Endothelial cell of umbilical vein (primary cell): Measurements from ENCODE around the gene POLD3. TPM values are rescaled to one million over a fixed set of nuclear protein-coding genes. Genes with fewer than 3 reads are reported as not detected.

Experiments used
- BruUV-seq: library from RNA; stranded (reverse); fragments of 400-500 nt; replicated peaks from 2 replicates; lab custom pipeline; 2021; lab: Mats Ljungman, UMichigan
- CTCF ChIA-PET: fragments of 300-600, 350-600 bp; sonication (Branson Sonifier 250); formaldehyde crosslinking; loops from one replicate; lab custom pipeline; 2021; ENCODE audit warnings: antibody characterized with exemption, inconsistent platforms; lab: Charles Lee
- POLR2A ChIA-PET: fragments of 300-600, 350-600 bp; sonication (Branson Sonifier 250); formaldehyde crosslinking; loops from one replicate; lab custom pipeline; 2021; ENCODE audit warnings: antibody characterized with exemption, inconsistent platforms; lab: Charles Lee
- DNase-seq: peaks from one replicate; pipeline ENCODE4 v3.0.0-alpha.2; 2011; ENCODE audit warnings: low read depth, low spot score
- FAIRE-seq: peaks from 2 replicates; lab custom pipeline; 2011; peaks lifted over from hg19 to GRCh38; lab: Jason Lieb, UNC
- H2AFZ ChIP-seq: 2 replicates; pipeline ENCODE4 v1.6.0; 2012; ENCODE audit warnings: low read depth, low read length, control low read depth, inconsistent platforms
- H3K27ac ChIP-seq: 2 replicates; pipeline ENCODE4 v1.5.1; 2011; ENCODE audit warnings: low read depth, mild to moderate bottlenecking, control low read depth, low read length, moderate library complexity; ENCODE audit not compliant: insufficient read depth
- H3K27me3 ChIP-seq, 2 experiments: 2 replicates each; pipeline versions ENCODE4 v1.6.0 to v1.6.1; 2011; ENCODE audit warnings: low read length in 2 of 2, mixed read lengths in 1 of 2; ENCODE audit not compliant: control insufficient read depth in 2 of 2, insufficient read depth in 2 of 2
- H3K36me3 ChIP-seq, 2 experiments: 2 replicates in 1 of 2; 3 replicates in 1 of 2; pipeline ENCODE4 v1.5.1; 2011; ENCODE audit warnings: low read length in 2 of 2, mild to moderate bottlenecking in 1 of 2, moderate library complexity in 1 of 2; ENCODE audit not compliant: control insufficient read depth in 2 of 2, insufficient read depth in 2 of 2; ENCODE audit errors: extremely low read depth in 1 of 2
- H3K4me1 ChIP-seq: 3 replicates; pipeline ENCODE4 v1.5.1; 2011; ENCODE audit warnings: mild to moderate bottlenecking, low read length; ENCODE audit not compliant: control insufficient read depth, insufficient read depth; ENCODE audit errors: extremely low read depth
- H3K4me2 ChIP-seq: 2 replicates; pipeline ENCODE4 v1.6.1; 2011; ENCODE audit warnings: low read length, control low read depth, mixed read lengths; ENCODE audit not compliant: insufficient read depth
- H3K4me3 ChIP-seq, 3 experiments: fragments of 200-600 bp in 1 of 3; sonication (generic), shearing (Covaris generic) in 1 of 3; replicated peaks in 1 of 3; 2 replicates each; pipeline ENCODE4 v1.5.1; 2011 to 2016; ENCODE audit warnings: control low read depth in 3 of 3, low read length in 3 of 3, mild to moderate bottlenecking in 2 of 3, inconsistent platforms in 1 of 3, low read depth in 1 of 3, moderate library complexity in 1 of 3; ENCODE audit not compliant: insufficient read depth in 1 of 3
- H3K79me2 ChIP-seq: 2 replicates; pipeline ENCODE4 v1.6.0; 2012; ENCODE audit warnings: low read length, inconsistent platforms; ENCODE audit not compliant: control insufficient read depth, insufficient read depth
- H3K9ac ChIP-seq: replicated peaks from 2 replicates; pipeline ENCODE3; 2011; ENCODE audit warnings: low read length, control low read depth; ENCODE audit not compliant: insufficient read depth; ENCODE audit errors: extremely low read depth
- H3K9me1 ChIP-seq: replicated peaks from 3 replicates; pipeline ENCODE4 v1.6.0; 2011; ENCODE audit warnings: mild to moderate bottlenecking, low read length; ENCODE audit not compliant: control insufficient read depth, insufficient read depth; ENCODE audit errors: extremely low read depth
- H3K9me3 ChIP-seq: replicated peaks from 2 replicates; pipeline ENCODE4 v1.5.1; 2012; ENCODE audit warnings: low read length, inconsistent platforms; ENCODE audit not compliant: control insufficient read depth, insufficient read depth
- H4K20me1 ChIP-seq: replicated peaks from 2 replicates; pipeline ENCODE3; 2011; ENCODE audit warnings: mild to moderate bottlenecking, low read length; ENCODE audit not compliant: control insufficient read depth, insufficient read depth; ENCODE audit errors: extremely low read depth
- CTCF ChIP-seq, 2 donors: IDR thresholded peaks; 1 replicate in 1 of 2; 2 replicates in 1 of 2; pipeline ENCODE4 v1.5.1; 2011; ENCODE audit warnings: low read length in 2 of 2, mild to moderate bottlenecking in 2 of 2, moderate library complexity in 2 of 2, control low read depth in 1 of 2, inconsistent platforms in 1 of 2, low read depth in 1 of 2; ENCODE audit not compliant: insufficient read depth in 1 of 2; ENCODE audit errors: extremely low read depth in 1 of 2
- EZH2 ChIP-seq: IDR thresholded peaks from 2 replicates; pipeline ENCODE4 v1.6.1; 2012; ENCODE audit warnings: borderline replicate concordance, low read depth, mild to moderate bottlenecking, moderate library complexity, low read length, inconsistent platforms; ENCODE audit not compliant: severe bottlenecking
- FOS ChIP-seq: IDR thresholded peaks from 2 replicates; pipeline ENCODE4 v1.6.1; 2011; ENCODE audit warnings: mild to moderate bottlenecking, low read length, moderate library complexity, borderline replicate concordance; ENCODE audit not compliant: insufficient read depth
- GATA2 ChIP-seq: IDR thresholded peaks from 2 replicates; pipeline ENCODE4 v1.7.0; 2011; ENCODE audit warnings: low read depth, mild to moderate bottlenecking, moderate library complexity, mixed read lengths, low read length; ENCODE audit not compliant: insufficient read length, insufficient read depth
- JUN ChIP-seq: IDR thresholded peaks from 2 replicates; pipeline ENCODE4 v1.6.1; 2011; ENCODE audit warnings: borderline replicate concordance, low read depth; ENCODE audit not compliant: insufficient read length, insufficient read depth
- MAX ChIP-seq: IDR thresholded peaks from 2 replicates; pipeline ENCODE4 v1.6.1; 2011; ENCODE audit not compliant: insufficient read depth, insufficient read length
- MYC ChIP-seq: IDR thresholded peaks from one replicate; pipeline ENCODE4 v1.6.1; 2011; ENCODE audit warnings: mild to moderate bottlenecking, low read depth, low read length
- POLR2A ChIP-seq: IDR thresholded peaks from 2 replicates; pipeline ENCODE4 v1.6.1; 2012; ENCODE audit warnings: low read depth, mild to moderate bottlenecking, control low read depth, low read length
- POLR2AphosphoS5 ChIP-seq: IDR thresholded peaks from 2 replicates; pipeline ENCODE4 v1.6.1; 2012; ENCODE audit warnings: low read depth, mild to moderate bottlenecking, control low read depth, low read length, moderate library complexity; ENCODE audit not compliant: insufficient read depth
- dilution Hi-C: fragments of 300-500 bp; cut with MboI; formaldehyde crosslinking; loops from one replicate; pipeline ENCODE4 v1.15.0; 2019; ENCODE audit warnings: low sequenced_read_pairs; ENCODE audit not compliant: extremely low pct_ligation_motif_present
- intact Hi-C: fragments of 100-400 bp; cut with micrococcal nuclease; formaldehyde crosslinking; loops from one replicate; pipeline ENCODE4 v1.10.0; 2022
- polyA plus RNA-seq, 4 experiments: library from polyadenylated mRNA; depleted of rRNA in 3 of 4; stranded (reverse) in 3 of 4; unstranded in 1 of 4; fragments of >200 nt; gene quantifications; 2 replicates each; pipeline versions ENCODE4 v1.2.1 to v1.2.3, GENCODE V29; 2011 to 2012; ENCODE audit warnings: missing spikeins in 1 of 4
- total RNA-seq: library from RNA; stranded (reverse); gene quantifications from 2 replicates; pipeline ENCODE4 v1.2.3, GENCODE V29; 2021

Gene POLD3
- total and polyA plus RNA-seq, 2 donors (not counting 3 experiments of a cell fraction or from before 2014, with no cell fraction given): 8.9 to 25.2 TPM

GRCh38 chr11:74685905-74686304, 93.5 kb downstream of the POLD3 start:
- DNase-seq: no peak
- intact Hi-C loops (no loop called here), dilution Hi-C loops (no loop called here)
- H4K20me1 ChIP-seq: no peaks in the 10 kb centered on the region
- CTCF ChIA-PET: interaction anchor here (0.5 to 9.0 kb wide), 7 partner anchors 9 to 555 kb away, joined by 3 to 84 read pairs (median 3); partner anchors contain the start of gene TPBGL
- H3K9me3 ChIP-seq: no peaks in the 10 kb centered on the region
- no peak overlapping the region for H3K27ac ChIP-seq
- no peak for TF ChIP-seq FOS
- no peak for TF ChIP-seq JUN
- no peak for TF ChIP-seq MYC
- H2AFZ ChIP-seq: no peak overlapping the region
- H3K4me3 ChIP-seq: no peak overlapping the region
- no peak for FAIRE-seq
- H3K4me1 ChIP-seq: peaks cover 4% of the 10 kb centered on the region
- no TSS peak for BruUV-seq
- no peak overlapping the region for H3K4me2 ChIP-seq
- POLR2A ChIA-PET: no interaction called here
- H3K9me1 ChIP-seq: no peaks in the 10 kb centered on the region
- no peaks in the 10 kb centered on the region for H3K36me3 ChIP-seq
- H3K9ac ChIP-seq: no peak overlapping the region
- H3K27me3 ChIP-seq: no peaks in the 10 kb centered on the region
- no peaks in the 10 kb centered on the region for H3K79me2 ChIP-seq

- no TSS peak for BruUV-seq
- dilution Hi-C loops: no loop called here
- no peak overlapping the region for H2AFZ ChIP-seq
- H3K79me2 ChIP-seq: no peaks in the 10 kb centered on the region
- no peaks in the 10 kb centered on the region for H3K36me3 ChIP-seq
- ChIA-PET CTCF (interaction anchor here (0.7 to 9.0 kb wide), 6 partner anchors 10 to 78 kb away, joined by 3 to 84 read pairs (median 4); no protein-coding TSS in a partner anchor), POLR2A (no interaction called here)
- no peak overlapping the region for H3K9ac ChIP-seq
- H4K20me1 ChIP-seq: no peaks in the 10 kb centered on the region
- no peak overlapping the region for H3K27ac ChIP-seq
- TF ChIP-seq POLR2A: no peak
- no peak for TF ChIP-seq GATA2
- TF ChIP-seq EZH2: no peak
- no peak for TF ChIP-seq POLR2AphosphoS5
- TF ChIP-seq MAX: no peak
- no peak for TF ChIP-seq FOS
- no peak for TF ChIP-seq MYC
- no peak for TF ChIP-seq JUN
- no peak for TF ChIP-seq CTCF (IDR thresholded peaks at IDR 0.05; ENCODE audit: extremely low read depth in 1 of 2, insufficient read depth in 1 of 2, low read depth in 1 of 2, low read length in 2 of 2)
- intact Hi-C loops: no loop called here
- no peaks in the 10 kb centered on the region for H3K27me3 ChIP-seq
- DNase-seq (no peak), FAIRE-seq (no peak)
- no peaks in the 10 kb centered on the region for H3K9me1 ChIP-seq
- H3K4me3 ChIP-seq: no peak overlapping the region
- H3K4me1 ChIP-seq: peaks cover 4% of the 10 kb centered on the region
- no peak overlapping the region for H3K4me2 ChIP-seq
- H3K9me3 ChIP-seq: no peaks in the 10 kb centered on the region
Observed at GRCh38 chr11:74686792-74687191, 94.4 kb downstream of the POLD3 start.
